D721Med (cell line): ENCODE measurements around the gene MAP1S.

ENCODE experiments used
- DNase-seq: peaks from one replicate; pipeline ENCODE4 v3.0.0; 2011; ENCODE audit warnings: low spot score; ENCODE audit not compliant: insufficient read length
- FAIRE-seq: peaks from 2 replicates; lab custom pipeline; 2011; peaks lifted over from hg19 to GRCh38; lab: Jason Lieb, UNC
- TF ChIP-seq, protein P1 (sequence below): IDR thresholded peaks from 2 replicates; pipeline ENCODE4 v1.5.1; 2012; ENCODE audit warnings: mild to moderate bottlenecking, control low read depth; ENCODE audit not compliant: insufficient read depth; ENCODE audit errors: missing control alignments

Gene MAP1S

DNA sequence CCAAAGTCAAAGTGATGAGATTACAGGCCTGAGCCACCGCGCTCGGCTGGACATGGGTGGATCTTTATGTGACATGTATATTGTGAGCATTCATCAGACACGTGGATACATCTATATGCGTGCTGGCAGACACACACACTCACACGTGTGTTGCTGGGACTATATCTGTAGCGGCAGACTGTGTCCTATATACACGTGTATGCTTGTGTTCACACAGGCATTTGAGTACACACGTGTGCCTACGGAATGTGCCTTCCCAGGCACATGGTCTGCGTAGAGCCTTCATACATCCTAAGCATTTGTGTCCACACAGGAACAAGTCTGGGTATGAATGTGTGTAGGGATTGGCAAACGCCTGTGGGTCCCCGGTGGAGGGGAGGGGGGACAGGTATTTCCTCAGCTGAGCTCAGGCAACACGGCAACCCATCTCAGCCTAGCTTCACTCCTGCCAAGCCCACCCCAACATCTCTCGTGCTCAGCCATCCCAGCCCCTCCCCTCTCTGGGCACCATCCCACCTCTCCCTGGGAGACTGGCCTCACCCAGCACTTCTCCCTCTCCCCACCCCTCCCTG lies 33.7 kb upstream of the MAP1S start:
- FAIRE-seq = no peak
- TF ChIP-seq, protein P1, sequence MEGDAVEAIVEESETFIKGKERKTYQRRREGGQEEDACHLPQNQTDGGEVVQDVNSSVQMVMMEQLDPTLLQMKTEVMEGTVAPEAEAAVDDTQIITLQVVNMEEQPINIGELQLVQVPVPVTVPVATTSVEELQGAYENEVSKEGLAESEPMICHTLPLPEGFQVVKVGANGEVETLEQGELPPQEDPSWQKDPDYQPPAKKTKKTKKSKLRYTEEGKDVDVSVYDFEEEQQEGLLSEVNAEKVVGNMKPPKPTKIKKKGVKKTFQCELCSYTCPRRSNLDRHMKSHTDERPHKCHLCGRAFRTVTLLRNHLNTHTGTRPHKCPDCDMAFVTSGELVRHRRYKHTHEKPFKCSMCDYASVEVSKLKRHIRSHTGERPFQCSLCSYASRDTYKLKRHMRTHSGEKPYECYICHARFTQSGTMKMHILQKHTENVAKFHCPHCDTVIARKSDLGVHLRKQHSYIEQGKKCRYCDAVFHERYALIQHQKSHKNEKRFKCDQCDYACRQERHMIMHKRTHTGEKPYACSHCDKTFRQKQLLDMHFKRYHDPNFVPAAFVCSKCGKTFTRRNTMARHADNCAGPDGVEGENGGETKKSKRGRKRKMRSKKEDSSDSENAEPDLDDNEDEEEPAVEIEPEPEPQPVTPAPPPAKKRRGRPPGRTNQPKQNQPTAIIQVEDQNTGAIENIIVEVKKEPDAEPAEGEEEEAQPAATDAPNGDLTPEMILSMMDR = no peak
- no peak for DNase-seq

DNA sequence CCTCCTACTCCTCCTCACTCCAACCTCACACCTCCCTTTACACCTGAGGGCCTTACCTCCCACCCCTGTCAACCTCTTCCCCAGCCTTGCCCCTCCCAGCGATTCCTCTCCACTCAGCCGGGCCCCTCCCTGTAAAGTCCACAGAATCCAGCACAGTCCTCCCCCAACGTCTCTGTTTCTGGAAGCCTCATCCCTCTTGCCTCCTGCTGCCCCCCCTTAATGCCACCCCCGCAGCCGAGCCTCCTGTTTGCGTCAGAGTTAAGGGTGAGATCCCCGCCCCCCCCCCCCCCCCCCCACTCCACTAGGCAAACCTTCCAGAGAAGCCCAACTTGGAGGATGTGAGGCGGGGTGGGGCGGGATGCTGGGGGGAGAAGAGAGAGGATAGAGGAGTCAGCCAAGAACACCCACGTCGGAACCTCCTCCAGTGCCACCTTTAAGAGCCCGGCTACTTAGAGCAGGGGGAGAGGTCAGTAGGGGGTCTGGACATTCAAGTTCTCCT lies 33.2 kb upstream of the MAP1S start:
- TF ChIP-seq, protein P1 = no peak
- DNase-seq = no peak
- no peak for FAIRE-seq

DNA sequence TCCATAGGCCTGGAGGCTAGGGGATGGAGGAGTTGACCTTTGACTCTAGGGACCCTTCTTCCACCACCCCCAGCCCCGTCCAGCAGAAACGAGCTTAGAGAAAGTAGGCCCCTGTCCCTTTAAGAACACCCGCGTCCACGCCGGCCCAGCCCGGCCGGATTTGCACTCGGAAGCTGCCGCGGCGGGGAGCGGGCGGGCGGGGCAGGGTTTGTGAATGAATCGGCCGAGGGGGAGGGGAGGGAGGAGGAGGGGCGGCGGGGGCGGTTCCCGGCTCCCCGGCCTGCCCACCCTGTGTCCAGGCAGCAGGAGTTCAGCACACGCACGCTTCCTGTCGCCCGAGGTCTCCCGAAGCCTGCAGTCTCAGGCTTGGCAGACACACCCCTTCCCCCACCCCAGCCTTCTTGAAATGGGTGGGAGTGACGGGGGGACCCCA lies 32.7 kb upstream of the MAP1S start:
- TF ChIP-seq, protein P1 = no peak
- DNase-seq (peak; percentile 81), FAIRE-seq (no peak)

DNA sequence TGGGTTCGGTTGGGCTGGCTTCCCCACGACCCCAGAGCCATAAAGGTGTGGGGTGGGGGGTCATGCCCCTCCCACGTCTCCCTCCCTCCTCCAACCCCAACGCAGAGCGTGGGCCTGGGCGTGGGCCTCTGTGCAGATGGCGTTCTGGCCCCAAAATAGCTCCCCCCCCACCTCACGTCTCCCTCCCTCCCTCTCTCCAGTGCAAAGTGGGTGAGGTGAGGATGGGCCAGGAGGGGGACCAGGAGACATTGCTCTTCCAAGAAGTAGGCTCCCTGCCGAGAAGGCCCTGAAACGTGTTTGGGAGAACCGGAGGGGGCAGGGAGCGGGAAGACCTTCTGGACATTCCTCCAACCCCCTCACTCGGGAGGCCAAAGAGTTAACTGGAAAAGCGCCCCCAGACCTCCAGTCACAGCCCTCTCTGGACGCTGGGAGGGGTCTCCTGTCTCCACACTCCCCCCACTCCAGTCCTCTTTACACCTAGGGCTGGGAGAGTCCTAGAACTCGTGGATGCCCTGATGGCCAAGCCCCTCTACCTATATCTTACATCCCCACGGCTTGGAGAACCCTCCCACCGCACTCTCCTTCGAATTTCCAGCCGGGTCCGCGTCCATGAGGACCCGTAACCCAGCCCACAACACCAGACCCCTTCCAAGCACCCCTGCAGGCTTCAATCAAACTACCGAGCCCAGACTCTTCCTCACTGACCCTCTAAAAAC lies 32.0 kb upstream of the MAP1S start:
- TF ChIP-seq, protein P1 = no peak
- FAIRE-seq (no peak), DNase-seq (no peak)

DNA sequence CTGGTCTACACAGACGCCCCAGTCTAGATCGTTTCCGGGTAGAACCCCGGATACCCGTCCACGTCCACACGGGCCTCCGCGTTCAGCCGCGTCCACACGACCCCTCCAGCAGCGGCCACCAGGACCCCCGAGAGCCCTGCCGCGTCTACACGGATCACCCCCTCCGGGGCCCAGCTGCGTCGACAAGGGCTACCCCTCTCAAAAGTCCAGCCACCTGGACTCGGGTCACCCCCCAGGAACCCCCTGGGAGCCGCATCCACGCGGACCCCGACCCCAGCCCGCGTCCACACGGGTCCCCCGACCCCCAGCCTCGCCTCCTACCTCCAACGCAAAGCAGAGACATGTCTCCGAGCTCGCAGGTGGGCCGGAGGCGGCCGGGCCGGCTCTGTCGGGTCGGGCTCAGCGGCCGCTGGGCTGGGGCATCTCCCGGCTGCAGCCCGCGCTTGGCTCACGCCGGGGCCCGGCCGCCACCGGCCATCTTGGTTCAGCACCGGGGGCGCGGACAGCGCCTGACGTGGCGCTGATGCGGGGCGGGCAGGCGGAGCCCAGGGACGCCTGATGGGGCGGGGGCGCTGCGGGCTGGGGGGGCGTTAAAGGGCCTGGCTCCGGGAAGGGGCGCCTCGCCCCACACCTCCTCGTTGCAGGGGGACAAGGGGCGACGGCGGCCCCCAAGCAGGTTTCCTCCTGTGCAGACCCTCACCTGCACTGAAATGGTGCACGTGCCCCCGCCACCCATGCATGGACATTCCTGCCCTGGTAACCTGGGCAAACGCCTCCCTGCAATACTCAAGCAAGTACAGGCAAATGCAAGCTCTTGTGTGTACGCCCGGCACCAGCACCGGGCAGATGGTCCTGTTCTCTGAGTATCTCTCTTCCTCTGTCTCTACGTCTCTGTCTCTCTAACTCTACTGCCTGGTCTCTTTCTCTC lies 31.2 kb upstream of the MAP1S start, which contains the start of gene UNC13A:
Gene UNC13A (minus strand): TSS at position 498 of the 928 bp plus-strand sequence. CDS start 155 bp downstream, at position 343.
- FAIRE-seq (no peak), DNase-seq (peak; percentile 82)
- TF ChIP-seq, protein P1 = no peak

DNA sequence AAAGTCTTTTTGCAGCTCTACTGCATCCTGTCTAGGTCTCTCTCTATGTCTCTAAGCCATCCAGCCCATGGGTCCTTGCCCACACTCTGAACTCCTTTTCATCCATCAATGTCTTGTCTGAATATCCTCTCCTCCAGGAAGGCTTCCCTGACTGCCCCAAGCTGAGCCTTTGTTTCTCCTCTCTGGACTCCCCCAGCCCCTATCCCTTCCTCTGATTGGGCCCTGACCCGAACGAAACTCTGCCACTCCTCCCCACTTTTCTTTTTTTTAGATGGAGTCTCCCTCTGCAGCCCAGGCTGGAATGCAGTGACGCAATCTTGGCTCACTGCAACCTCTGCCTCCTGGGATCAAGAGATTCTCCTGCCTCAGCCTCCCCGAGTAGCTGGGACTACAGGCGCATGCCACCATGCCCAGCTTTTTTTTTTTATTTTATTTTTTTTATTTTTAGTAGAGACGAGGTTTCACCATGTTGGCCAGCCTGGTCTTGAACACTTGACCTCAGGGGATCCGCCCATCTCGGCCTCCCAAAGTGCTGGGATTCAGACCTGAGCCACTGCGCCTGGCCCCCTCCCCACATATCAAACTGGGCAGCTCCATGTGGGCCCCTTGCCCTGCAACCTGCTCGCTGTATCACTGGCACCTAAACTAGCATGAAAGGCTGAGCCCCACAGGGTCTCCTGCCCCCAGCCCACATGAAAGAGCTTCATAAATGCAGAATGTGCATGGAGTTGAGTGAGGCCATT lies 30.3 kb upstream of the MAP1S start:
- DNase-seq (no peak), FAIRE-seq (no peak)
- TF ChIP-seq, protein P1 = no peak
